Tibial nerve (tissue), 4 donors: ENCODE data around the gene NFS1.

Experiments used
- CTCF ChIP-seq, 5 experiments: fragments of 200-600 bp in 3 of 5; fragments of 450-650 bp in 2 of 5; sonication (generic) in 3 of 5; IDR thresholded peaks; one replicate each; pipeline ENCODE4 v1.5.1; 2016 to 2019; ENCODE audit warnings: antibody characterized with exemption in 5 of 5, mild to moderate bottlenecking in 3 of 5, moderate library complexity in 2 of 5
- EP300 ChIP-seq, 2 donors: sonication (generic); formaldehyde crosslinking; IDR thresholded peaks; one replicate each; pipeline ENCODE4 v1.6.1; 2017; ENCODE audit warnings: antibody characterized with exemption in 2 of 2, mild to moderate bottlenecking in 1 of 2
- POLR2A ChIP-seq, 2 donors: fragments of 450-650 bp; IDR thresholded peaks; one replicate each; pipeline ENCODE4 v1.6.1; 2017; ENCODE audit warnings: antibody characterized with exemption in 2 of 2, mild to moderate bottlenecking in 2 of 2, moderate library complexity in 2 of 2

GRCh38 chr20:35731862-35732643 is 32.9 kb upstream of the NFS1 start:
- no peak for TF ChIP-seq POLR2A (IDR thresholded peaks at IDR 0.05)
- TF ChIP-seq CTCF (IDR thresholded peaks at IDR 0.05) = no peak
- TF ChIP-seq EP300 (IDR thresholded peaks at IDR 0.05) = no peak
